CD4-positive, alpha-beta memory T cell (primary cell): Measurements from ENCODE around the gene SPATA33. TPM values are rescaled to one million over a fixed set of nuclear protein-coding genes. Genes with fewer than 3 reads are reported as not detected.

Source experiments
- CTCF ChIA-PET: fragments of 350-600 bp; sonication (Branson Sonifier 250); formaldehyde crosslinking; loops from one replicate; lab custom pipeline; 2021; ENCODE audit warnings: inconsistent platforms; ENCODE audit not compliant: partially characterized antibody; lab: Charles Lee
- POLR2A ChIA-PET: fragments of 350-600 bp; sonication (Branson Sonifier 250); formaldehyde crosslinking; loops from one replicate; lab custom pipeline; 2021; ENCODE audit not compliant: partially characterized antibody; lab: Charles Lee
- DNase-seq, 5 donors: peaks; one replicate each; pipeline versions ENCODE4 v3.0.0 to v3.0.0-alpha.2; 2020 to 2022; ENCODE audit warnings: mixed read lengths in 1 of 5
- H3K27ac ChIP-seq: one replicate; pipeline ENCODE4 v1.7.0; 2013; ENCODE audit warnings: low read depth, low read length
- H3K27me3 ChIP-seq: 2 replicates; pipeline ENCODE4 v1.7.0; 2013; ENCODE audit warnings: mild to moderate bottlenecking, low read length, moderate library complexity; ENCODE audit not compliant: insufficient read depth
- H3K36me3 ChIP-seq: 2 replicates; pipeline ENCODE4 v1.7.0; 2013; ENCODE audit warnings: mild to moderate bottlenecking, low read length, moderate library complexity; ENCODE audit not compliant: insufficient read depth
- H3K4me1 ChIP-seq: 2 replicates; pipeline ENCODE4 v1.7.0; 2013; ENCODE audit warnings: mild to moderate bottlenecking, low read length, moderate library complexity; ENCODE audit not compliant: insufficient read depth
- H3K4me3 ChIP-seq, 2 donors: one replicate each; pipeline ENCODE4 v1.7.0; 2013; ENCODE audit warnings: low read length in 2 of 2, mild to moderate bottlenecking in 1 of 2
- H3K9me3 ChIP-seq, 2 donors: one replicate each; pipeline ENCODE4 v1.7.0; 2013; ENCODE audit warnings: low read length in 2 of 2, control low read depth in 1 of 2; ENCODE audit not compliant: control insufficient read depth in 1 of 2
- H3K27ac Mint-ChIP-seq, 7 donors: one replicate each; pipeline ENCODE4 v1.8.0; 2020 to 2021; ENCODE audit warnings: mixed read lengths in 7 of 7, mild to moderate bottlenecking in 6 of 7, inconsistent platforms in 3 of 7, moderate library complexity in 3 of 7
- H3K27me3 Mint-ChIP-seq, 2 donors: one replicate each; pipeline ENCODE4 v1.8.0; 2020 to 2021; ENCODE audit warnings: mixed read lengths in 2 of 2
- H3K36me3 Mint-ChIP-seq, 2 donors: one replicate each; pipeline ENCODE4 v1.8.0; 2020 to 2021; ENCODE audit warnings: mixed read lengths in 2 of 2, inconsistent platforms in 1 of 2, mild to moderate bottlenecking in 1 of 2
- H3K4me1 Mint-ChIP-seq, 4 donors: one replicate each; pipeline ENCODE4 v1.8.0; 2020 to 2021; ENCODE audit warnings: mixed read lengths in 4 of 4, mild to moderate bottlenecking in 1 of 4
- H3K4me3 Mint-ChIP-seq, 8 donors: one replicate each; pipeline ENCODE4 v1.8.0; 2020 to 2021; ENCODE audit warnings: mixed read lengths in 8 of 8, mild to moderate bottlenecking in 7 of 8, moderate library complexity in 6 of 8, inconsistent platforms in 3 of 8
- H3K9me3 Mint-ChIP-seq, 8 donors: one replicate each; pipeline ENCODE4 v1.8.0; 2020 to 2021; ENCODE audit warnings: mixed read lengths in 8 of 8, mild to moderate bottlenecking in 5 of 8, inconsistent platforms in 3 of 8, moderate library complexity in 1 of 8
- intact Hi-C: fragments of 100-400 bp; cut with micrococcal nuclease; formaldehyde crosslinking; loops from one replicate; pipeline ENCODE4 v1.15.1; 2023
- polyA plus RNA-seq, 2 donors: library from polyadenylated mRNA; unstranded; fragments of 300-500 nt; fragmentation: Illumina TruSeq; gene quantifications; one replicate each; pipeline ENCODE4 v1.2.3, GENCODE V29; 2021
- total RNA-seq, 2 experiments: library from RNA; stranded (reverse); gene quantifications; one replicate each; pipeline ENCODE4 v1.2.3, GENCODE V29; 2021

The SPATA33 gene
- total and polyA plus RNA-seq, 4 experiments from 2014 or later = 2.5 to 10.5 (median 7.2) TPM

- Mint-ChIP-seq H3K4me1 (peaks cover 5 to 10% (median 7%) of the 10 kb centered on the region in 4 donors), H3K27ac (no peak overlapping the region), H3K9me3 (peaks cover 0 to 3% (median 0%) of the 10 kb centered on the region in 8 donors), H3K36me3 (peaks cover 8 to 17% of the 10 kb centered on the region in 2 donors), H3K27me3 (no peaks in the 10 kb centered on the region), H3K4me3 (no peak overlapping the region)
- peaks cover 28% of the 10 kb centered on the region for H3K36me3 ChIP-seq
- POLR2A ChIA-PET = interaction anchor here (1.8 kb wide), 1 partner anchor 13 kb away, joined by 4 read pairs; no protein-coding TSS in a partner anchor
- intact Hi-C loops = no loop called here
- no peak for DNase-seq
- CTCF ChIA-PET = interaction anchor here (1.1 kb wide), 1 partner anchor 268 kb away, joined by 3 read pairs; no protein-coding TSS in a partner anchor
- no peak overlapping the region for H3K27ac ChIP-seq
- H3K4me1 ChIP-seq = peaks cover 7% of the 10 kb centered on the region
- no peaks in the 10 kb centered on the region for H3K27me3 ChIP-seq
- no peaks in the 10 kb centered on the region for H3K9me3 ChIP-seq
- no peak overlapping the region for H3K4me3 ChIP-seq
Measured at GRCh38 chr16:89642574-89642973, 15.1 kb upstream of the SPATA33 start.

GRCh38 chr16:89643769-89644300 is 13.8 kb upstream of the SPATA33 start:
- peaks cover 5 to 10% (median 7%) of the 10 kb centered on the region in 4 donors for H3K4me1 Mint-ChIP-seq
- peaks cover 14 to 21% of the 10 kb centered on the region in 2 donors for H3K36me3 Mint-ChIP-seq
- H3K36me3 ChIP-seq = peaks cover 28% of the 10 kb centered on the region
- H3K4me1 ChIP-seq = peaks cover 7% of the 10 kb centered on the region
- H3K27me3 ChIP-seq = no peaks in the 10 kb centered on the region
- H3K27ac Mint-ChIP-seq = peak overlapping the region in 2 of 7 donors; percentile 43 to 46
- H3K9me3 Mint-ChIP-seq = peaks cover 0 to 3% (median 0%) of the 10 kb centered on the region in 8 donors
- H3K27me3 Mint-ChIP-seq = no peaks in the 10 kb centered on the region
- ChIA-PET CTCF (no interaction called here), POLR2A (no interaction called here)
- H3K27ac ChIP-seq = no peak overlapping the region
- no peak for DNase-seq
- intact Hi-C loops = no loop called here
- no peaks in the 10 kb centered on the region for H3K9me3 ChIP-seq
- no peak overlapping the region for H3K4me3 Mint-ChIP-seq
- H3K4me3 ChIP-seq = no peak overlapping the region

DNA sequence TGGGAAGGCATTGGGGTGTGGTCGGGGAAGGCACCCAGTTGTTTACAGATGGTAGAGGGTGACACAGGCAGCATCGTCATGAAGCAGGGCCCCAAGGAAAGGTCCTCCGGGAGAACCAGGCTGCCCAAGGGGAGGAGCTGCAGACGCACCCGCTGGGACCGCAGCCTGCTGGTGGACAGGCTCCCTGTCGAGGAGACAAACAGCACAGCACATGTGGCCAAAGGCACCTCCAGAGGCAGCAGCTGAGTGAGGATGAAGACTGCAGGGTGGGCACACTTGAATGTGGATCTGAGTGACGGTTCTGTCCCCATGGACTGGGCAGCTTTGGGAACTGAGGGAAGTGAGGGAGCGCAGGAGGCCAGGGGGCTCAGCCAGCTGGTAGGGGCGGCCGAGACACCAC is 12.5 kb upstream of the SPATA33 start:
- Mint-ChIP-seq H3K27me3 (no peaks in the 10 kb centered on the region), H3K4me3 (no peak overlapping the region), H3K9me3 (peaks cover 0 to 3% (median 0%) of the 10 kb centered on the region in 8 donors), H3K27ac (peak overlapping the region in 1 of 7 donors; percentile 17), H3K36me3 (peaks cover 19 to 29% of the 10 kb centered on the region in 2 donors), H3K4me1 (peaks cover 5 to 10% (median 7%) of the 10 kb centered on the region in 4 donors)
- intact Hi-C loops = no loop called here
- Histone ChIP-seq H3K27ac (no peak overlapping the region), H3K27me3 (no peaks in the 10 kb centered on the region), H3K9me3 (no peaks in the 10 kb centered on the region), H3K36me3 (peaks cover 30% of the 10 kb centered on the region), H3K4me3 (no peak overlapping the region), H3K4me1 (peaks cover 7% of the 10 kb centered on the region)
- ChIA-PET CTCF (no interaction called here), POLR2A (no interaction called here)
- DNase-seq = no peak

DNA sequence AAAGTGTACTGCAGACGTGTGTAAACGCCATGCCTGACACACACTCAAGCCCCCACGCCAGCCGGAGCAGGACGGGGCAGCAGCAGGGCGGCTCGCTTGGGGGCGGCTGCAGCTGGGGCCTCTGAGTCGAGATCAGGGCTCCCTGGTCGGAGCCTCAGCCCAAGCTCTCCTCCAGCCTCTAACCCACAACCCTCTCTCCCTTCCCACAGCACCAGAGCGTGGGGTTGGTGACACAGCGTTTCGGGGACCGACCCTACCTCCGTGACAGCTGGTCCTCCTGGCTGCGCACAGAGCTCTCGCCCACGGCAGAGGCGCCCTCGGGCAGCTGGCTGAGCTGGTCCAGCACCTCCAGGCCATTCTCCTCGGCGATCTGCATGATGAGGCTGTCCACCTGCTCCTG is 11.4 kb upstream of the SPATA33 start:
- no peaks in the 10 kb centered on the region for H3K27me3 Mint-ChIP-seq
- H3K36me3 ChIP-seq = peaks cover 34% of the 10 kb centered on the region

GRCh38 chr16:89646906-89647305 is 10.7 kb upstream of the SPATA33 start:
- peaks cover 23 to 40% of the 10 kb centered on the region in 2 donors for H3K36me3 Mint-ChIP-seq
- CTCF ChIA-PET = no interaction called here
- Histone ChIP-seq H3K9me3 (no peaks in the 10 kb centered on the region), H3K27me3 (no peaks in the 10 kb centered on the region), H3K4me3 (no peak overlapping the region), H3K4me1 (no peaks in the 10 kb centered on the region), H3K27ac (no peak overlapping the region), H3K36me3 (peaks cover 34% of the 10 kb centered on the region)
- H3K4me3 Mint-ChIP-seq = no peak overlapping the region
- H3K9me3 Mint-ChIP-seq = peaks cover 0 to 3% (median 0%) of the 10 kb centered on the region in 8 donors
- no peaks in the 10 kb centered on the region for H3K27me3 Mint-ChIP-seq
- POLR2A ChIA-PET = no interaction called here
- DNase-seq = no peak
- no peak overlapping the region for H3K27ac Mint-ChIP-seq
- H3K4me1 Mint-ChIP-seq = peaks cover 0 to 3% (median 0%) of the 10 kb centered on the region in 4 donors
- intact Hi-C loops = no loop called here

More for the DNA sequence above, 11.4 kb upstream of the SPATA33 start:
- POLR2A ChIA-PET = no interaction called here
- intact Hi-C loops = no loop called here
- Mint-ChIP-seq H3K27ac (peak overlapping the region in 1 of 7 donors; percentile 44), H3K9me3 (peaks cover 0 to 3% (median 0%) of the 10 kb centered on the region in 8 donors), H3K4me3 (no peak overlapping the region), H3K4me1 (peaks cover 0 to 3% (median under 1%) of the 10 kb centered on the region in 4 donors), H3K36me3 (peaks cover 21 to 35% of the 10 kb centered on the region in 2 donors)
- Histone ChIP-seq H3K9me3 (no peaks in the 10 kb centered on the region), H3K27ac (no peak overlapping the region), H3K27me3 (no peaks in the 10 kb centered on the region), H3K4me3 (no peak overlapping the region), H3K4me1 (no peaks in the 10 kb centered on the region)
- DNase-seq = no peak
- CTCF ChIA-PET = no interaction called here

GRCh38 chr16:89651584-89651983 is 6.1 kb upstream of the SPATA33 start:
- peaks cover 7 to 24% (median 17%) of the 10 kb centered on the region in 4 donors for H3K4me1 Mint-ChIP-seq
- DNase-seq = no peak
- intact Hi-C loops = no loop called here
- peaks cover 15 to 36% of the 10 kb centered on the region in 2 donors for H3K36me3 Mint-ChIP-seq
- peaks cover 13% of the 10 kb centered on the region for H3K36me3 ChIP-seq
- no peak overlapping the region for H3K4me3 ChIP-seq
- CTCF ChIA-PET = no interaction called here
- no peaks in the 10 kb centered on the region for H3K27me3 ChIP-seq
- no peak overlapping the region for H3K27ac ChIP-seq
- peak overlapping the region in 2 of 7 donors; percentile 9 to 43 for H3K27ac Mint-ChIP-seq
- no peak overlapping the region for H3K4me3 Mint-ChIP-seq
- POLR2A ChIA-PET = no interaction called here
- no peaks in the 10 kb centered on the region for H3K9me3 ChIP-seq
- H3K4me1 ChIP-seq = peaks cover 10% of the 10 kb centered on the region
- H3K9me3 Mint-ChIP-seq = peaks cover 0 to 3% (median 0%) of the 10 kb centered on the region in 8 donors
- no peaks in the 10 kb centered on the region for H3K27me3 Mint-ChIP-seq

DNA sequence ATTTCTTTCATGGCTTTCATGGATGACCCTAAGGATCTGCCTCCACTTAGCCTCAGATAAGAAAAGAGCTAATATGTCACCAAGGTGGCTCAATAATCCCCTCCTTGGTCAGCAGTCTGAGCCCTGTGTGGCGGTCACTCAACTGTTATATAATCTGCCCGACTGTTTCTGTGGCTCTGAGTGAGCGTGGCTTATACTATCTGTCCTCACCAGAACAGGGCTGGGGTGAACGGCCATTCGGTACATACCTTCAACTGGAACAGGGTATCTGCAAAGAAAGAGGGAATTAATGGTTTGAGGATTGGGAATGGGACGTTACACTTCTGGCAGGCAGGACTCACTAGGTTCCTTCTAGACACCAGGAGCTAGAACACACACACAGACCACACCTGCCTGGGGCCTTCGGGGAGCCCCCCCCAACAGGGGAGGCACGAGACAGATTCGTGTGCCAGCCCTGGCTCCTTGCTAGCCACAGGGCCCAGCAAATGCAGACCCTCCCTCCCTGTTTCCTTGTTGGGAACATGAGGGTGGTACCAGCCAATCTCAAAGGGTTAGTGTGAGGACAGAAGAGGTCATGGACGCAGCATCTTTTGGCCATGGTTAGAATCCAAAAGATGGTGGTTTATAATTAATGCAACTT is 3.9 kb upstream of the SPATA33 start:
- H3K4me3 Mint-ChIP-seq = peak overlapping the region in 6 of 8 donors; percentile 10 to 70 (median 38)
- peak overlapping the region in 2 of 7 donors; percentile 47 to 88 for H3K27ac Mint-ChIP-seq
- intact Hi-C loops = no loop called here
- peaks cover 10 to 32% of the 10 kb centered on the region in 2 donors for H3K36me3 Mint-ChIP-seq
- Histone ChIP-seq H3K36me3 (peaks cover 7% of the 10 kb centered on the region), H3K4me3 (no peak overlapping the region), H3K9me3 (no peaks in the 10 kb centered on the region), H3K27ac (no peak overlapping the region), H3K4me1 (peaks cover 21% of the 10 kb centered on the region), H3K27me3 (no peaks in the 10 kb centered on the region)
- H3K9me3 Mint-ChIP-seq = no peaks in the 10 kb centered on the region
- H3K27me3 Mint-ChIP-seq = no peaks in the 10 kb centered on the region
- POLR2A ChIA-PET = no interaction called here
- peaks cover 13 to 39% (median 25%) of the 10 kb centered on the region in 4 donors for H3K4me1 Mint-ChIP-seq
- CTCF ChIA-PET = interaction anchor here (0.9 kb wide), 1 partner anchor 46 kb away, joined by 3 read pairs; no protein-coding TSS in a partner anchor
- DNase-seq = no peak
